Right renal cortex interstitium (tissue), 3 donors: Measurements from ENCODE around the gene KCNQ4. TPM values are rescaled to one million over a fixed set of nuclear protein-coding genes. Genes with fewer than 3 reads are reported as not detected.

ENCODE experiments used
- DNase-seq, 3 donors: peaks; one replicate each; pipeline ENCODE4 v3.0.0-alpha.2; 2013; ENCODE audit warnings: low read depth in 3 of 3, low spot score in 2 of 3
- polyA plus RNA-seq, 3 donors: library from polyadenylated mRNA; unstranded; fragments of 120-200 nt; gene quantifications; one replicate each; pipeline ENCODE4 v1.2.1, GENCODE V29; 2013; ENCODE audit not compliant: insufficient read length in 3 of 3

KCNQ4 gene
- polyA plus RNA-seq, 3 donors = 1.2 to 1.7 (median 1.3) TPM

DNA sequence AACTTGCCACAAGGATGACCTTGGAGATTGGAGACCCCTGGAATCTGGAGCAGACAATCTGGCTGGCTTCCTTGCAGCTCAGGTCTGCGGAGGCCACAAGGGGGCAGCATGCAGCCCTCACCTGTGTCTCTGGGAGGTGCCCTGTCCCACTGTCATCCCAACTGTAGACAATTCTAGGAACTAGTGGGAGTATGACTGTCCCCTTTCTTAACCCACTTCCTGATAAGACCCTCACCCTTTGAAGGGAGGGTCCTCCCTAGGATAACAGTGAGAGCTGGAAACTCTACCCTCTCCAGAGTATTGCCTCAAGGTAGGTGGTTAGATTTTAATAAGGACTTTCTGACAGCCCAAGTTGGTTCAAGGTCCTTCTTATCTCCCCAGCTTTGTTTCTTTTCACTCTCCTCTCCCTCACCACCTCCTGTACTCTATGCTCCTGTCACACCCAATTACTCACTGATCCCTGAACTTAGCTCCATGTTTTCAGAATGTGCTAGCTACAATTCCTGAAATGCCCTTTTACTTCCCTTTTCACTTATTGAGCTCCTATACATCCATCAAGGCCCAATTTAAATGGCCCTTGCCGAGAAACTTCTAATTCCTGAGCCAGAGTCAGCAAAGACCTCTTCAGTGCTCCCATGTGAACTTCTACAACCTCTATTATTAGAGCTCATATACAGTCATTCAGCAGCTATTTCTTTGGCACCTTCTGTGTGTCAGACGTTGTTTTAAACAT lies 9.2 kb upstream of the KCNQ4 start:
- no peak for DNase-seq

DNA sequence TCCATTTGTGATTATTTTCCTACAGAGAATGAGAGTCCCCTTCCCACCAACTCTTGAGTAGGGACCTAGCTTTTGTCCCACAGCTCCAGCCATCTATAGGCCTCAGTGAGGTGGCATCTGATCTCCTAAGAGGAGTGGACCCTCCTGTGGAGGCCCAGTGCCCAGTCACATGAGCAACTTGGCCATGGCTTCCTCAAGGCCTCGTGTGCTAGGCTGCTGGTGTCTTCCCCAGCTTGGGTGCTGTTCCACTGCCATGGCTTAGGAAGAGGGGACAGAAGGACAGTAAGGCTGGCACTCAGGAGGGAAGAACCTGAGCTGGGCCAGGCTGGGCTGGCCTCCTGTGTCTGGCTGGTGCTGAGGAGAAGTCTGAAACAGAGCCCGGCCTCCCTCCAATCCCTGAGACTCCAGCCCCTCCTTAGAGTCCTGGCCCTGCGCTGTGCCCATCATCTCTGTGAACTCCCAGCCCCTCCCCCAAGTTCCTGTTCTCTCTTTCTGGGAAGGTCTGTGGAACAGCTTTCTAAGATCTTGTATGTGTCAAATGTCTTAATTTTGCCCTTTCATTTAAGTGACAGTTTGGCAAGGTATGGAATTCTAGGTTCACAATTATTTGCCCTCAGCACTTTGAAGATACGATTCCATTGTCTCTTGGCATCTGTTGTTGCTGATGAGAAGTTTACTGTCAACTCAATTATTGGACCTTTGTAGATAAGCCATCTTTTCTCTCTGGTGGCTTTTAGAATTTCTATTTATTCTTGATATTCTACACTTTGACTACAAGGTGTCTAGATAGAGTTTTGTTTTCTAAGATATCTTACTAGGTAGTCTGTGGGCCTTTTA lies 7.1 kb upstream of the KCNQ4 start:
- DNase-seq = no peak

DNA sequence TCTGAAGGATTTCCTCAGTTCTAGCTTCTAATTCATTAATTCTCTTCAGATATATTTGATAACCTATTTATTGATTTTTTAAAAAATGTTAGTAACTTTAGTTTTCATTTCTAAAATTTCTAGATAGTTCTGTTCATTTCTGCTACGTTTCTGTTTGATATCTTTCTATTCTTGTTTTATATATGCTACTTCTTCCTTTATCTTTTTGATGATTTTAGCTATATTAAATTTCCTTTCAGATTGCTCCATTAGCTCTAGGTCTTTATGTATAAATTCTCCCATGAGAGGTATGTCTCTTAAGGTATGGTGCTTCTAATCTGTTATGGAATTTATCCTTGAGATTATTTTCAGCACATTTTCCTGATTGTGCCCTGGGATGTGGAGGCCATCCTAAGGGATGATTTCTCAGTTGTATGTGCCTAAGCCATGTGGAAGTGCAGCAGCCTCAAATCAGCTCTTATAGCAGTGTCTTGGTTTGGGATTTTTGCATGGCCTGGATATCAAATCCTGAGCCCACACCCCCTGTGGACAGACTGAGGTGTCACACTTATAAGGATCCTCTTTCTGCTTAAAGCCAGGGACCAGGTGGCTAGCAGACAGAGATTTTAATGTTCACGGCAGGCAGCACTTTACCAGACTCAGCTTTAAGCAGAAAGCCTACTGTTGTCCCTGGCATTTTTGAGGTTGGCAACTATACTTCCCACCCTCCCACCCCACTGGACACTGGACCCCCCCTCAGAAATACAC lies 6.2 kb upstream of the KCNQ4 start:
- DNase-seq = no peak

DNA sequence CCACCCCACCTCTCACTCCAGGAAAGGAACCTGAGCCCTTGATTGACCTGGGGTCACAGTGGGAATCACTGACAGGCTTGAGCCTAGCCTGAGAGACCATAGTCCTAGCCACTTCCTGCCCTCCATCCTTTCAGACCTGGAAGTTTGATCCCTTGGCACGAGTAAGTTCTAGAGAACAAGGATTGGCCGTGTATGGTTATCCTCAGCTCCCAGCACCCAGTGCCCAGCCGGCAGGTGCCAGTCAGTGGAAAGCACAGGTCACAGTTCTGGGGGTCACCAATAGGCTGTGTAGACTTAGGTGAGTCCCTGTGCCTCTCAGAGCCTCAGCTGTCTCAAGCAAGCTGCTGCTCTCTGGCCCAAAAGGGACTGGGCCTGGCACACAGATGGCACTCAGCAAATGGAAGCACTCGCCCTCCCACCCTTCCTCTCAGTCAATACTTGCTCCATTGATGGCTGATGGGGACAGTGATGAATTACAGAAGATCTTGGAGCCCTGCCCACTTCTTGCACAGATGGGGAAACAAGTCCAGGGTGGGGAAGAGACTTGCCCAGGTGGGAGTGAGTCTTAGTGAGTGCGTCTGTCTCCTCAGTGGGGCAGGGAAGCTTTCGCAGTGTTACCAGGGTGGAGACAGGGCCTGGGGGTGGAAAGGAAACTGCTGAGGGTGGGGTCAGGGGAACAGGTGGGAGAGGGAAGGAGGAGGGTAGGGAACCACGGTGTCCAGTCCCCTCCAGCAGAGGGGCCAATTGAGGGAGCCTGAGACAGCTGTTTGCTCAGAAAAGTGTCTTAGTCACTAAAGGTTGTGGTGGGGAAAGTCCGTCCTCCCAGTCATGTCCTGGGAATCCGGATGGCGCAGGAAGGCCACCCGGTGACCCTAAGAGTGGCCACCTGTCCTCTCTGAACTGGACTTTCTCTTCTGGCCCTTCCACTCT lies 2.6 kb upstream of the KCNQ4 start:
- DNase-seq = no peak

DNA sequence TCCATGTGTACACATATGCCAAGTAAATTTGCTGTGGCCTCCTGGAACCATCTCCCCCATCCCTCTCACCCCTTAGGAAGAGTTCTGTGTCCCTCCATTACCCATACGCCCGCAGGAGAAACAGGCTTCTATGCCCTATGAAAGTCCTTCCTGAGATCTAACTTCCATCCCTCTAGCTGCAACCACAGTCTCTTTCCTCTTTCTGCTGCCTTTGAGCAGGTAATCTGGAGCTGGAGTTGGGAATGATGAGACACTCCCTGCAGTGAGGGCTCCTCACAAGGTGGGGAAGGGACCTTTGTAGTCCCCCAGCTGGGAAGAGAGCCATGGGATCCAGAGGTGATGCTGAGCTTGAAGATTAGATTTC lies 2.0 kb upstream of the KCNQ4 start:
- no peak for DNase-seq

DNA sequence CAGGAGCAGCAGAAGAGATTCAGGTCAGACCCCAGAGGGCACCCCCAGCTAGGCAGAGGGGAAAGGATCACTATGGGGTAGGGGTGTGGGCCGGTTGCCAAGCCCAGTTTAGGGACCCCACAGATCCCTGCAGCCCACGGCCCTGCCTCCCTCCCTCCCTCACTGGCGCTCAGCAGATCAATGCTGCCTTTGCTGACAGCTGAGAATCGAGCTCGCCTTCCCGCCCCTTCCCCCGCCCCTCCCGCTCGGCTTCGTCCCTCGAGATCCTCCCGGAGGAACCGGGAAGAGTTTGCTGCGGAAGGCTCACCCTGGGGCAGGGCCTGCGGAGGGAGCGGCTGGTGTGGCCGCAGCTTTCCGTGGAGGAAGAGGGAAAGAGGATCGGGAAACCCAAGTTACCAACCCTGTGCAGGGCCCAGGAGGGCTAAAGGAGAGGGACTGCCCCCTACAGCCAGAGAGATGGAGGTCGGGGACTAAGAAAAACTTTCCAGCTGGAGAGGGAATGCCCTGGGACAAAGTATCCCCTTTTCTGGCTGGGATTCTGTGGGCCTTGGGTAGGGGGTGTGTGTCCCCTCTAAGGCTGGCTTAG lies 1.1 kb upstream of the KCNQ4 start:
- DNase-seq = no peak

DNA sequence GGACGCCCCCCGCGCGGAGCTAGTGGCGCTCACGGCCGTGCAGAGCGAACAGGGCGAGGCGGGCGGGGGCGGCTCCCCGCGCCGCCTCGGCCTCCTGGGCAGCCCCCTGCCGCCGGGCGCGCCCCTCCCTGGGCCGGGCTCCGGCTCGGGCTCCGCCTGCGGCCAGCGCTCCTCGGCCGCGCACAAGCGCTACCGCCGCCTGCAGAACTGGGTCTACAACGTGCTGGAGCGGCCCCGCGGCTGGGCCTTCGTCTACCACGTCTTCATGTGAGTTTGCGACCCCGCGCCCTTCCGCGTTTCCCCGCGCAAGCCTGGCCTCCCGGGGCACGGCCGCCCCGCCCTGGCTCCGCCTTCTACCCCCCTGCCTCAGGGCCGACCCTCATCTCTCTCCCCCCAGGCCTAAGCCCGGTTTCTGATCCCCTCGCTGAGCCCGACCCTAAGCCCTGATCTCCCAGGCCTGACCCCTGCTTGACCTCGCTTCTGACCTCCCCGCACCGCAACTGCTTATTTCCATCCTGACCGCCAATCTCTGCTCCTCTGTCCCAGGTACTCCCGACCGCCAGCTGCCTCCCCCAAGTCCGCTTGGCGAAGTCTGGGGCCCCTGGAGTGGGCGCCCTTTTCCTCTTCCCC lies 669 bp downstream of the KCNQ4 start:
- no peak for DNase-seq

DNA sequence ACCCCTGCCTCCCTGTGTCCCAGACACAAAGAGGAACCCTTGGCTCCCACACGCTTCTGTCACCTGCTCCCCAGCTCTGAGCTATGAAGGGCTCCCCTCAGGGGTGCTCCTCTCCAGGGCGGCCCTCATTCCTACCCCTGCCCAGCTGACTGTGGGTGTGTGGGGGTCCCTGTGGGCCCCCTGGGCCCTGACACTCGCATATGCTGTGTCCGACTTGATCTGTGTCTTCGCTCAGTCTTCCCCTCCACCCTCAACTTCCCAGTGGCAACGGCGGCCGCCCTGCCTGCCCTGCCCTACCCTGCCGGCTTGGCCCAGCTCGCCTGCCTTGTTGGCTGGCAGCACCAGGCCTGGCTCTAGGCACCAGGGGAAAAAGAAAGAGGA lies 1.2 kb downstream of the KCNQ4 start:
- no peak for DNase-seq

DNA sequence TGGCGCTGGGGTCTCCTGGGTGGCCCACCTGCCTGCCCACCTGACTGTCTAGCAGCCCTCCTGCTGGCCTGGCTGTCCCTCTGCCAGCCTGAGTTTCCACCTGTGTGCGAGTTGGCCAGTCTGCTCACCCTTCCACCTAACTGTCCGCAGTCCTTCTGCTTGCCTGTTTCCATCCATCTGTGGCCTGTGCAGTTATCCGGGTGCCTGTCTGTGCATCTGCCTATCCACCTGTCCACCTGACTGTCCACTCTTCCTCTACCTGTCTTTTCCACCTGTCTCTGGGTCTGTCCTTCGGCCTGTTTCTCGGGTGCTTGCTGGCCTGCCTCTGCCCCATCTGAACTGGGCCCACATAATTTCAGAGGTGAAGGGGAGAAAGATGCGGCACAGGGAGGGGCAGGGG lies 1.9 kb downstream of the KCNQ4 start:
- DNase-seq = no peak

DNA sequence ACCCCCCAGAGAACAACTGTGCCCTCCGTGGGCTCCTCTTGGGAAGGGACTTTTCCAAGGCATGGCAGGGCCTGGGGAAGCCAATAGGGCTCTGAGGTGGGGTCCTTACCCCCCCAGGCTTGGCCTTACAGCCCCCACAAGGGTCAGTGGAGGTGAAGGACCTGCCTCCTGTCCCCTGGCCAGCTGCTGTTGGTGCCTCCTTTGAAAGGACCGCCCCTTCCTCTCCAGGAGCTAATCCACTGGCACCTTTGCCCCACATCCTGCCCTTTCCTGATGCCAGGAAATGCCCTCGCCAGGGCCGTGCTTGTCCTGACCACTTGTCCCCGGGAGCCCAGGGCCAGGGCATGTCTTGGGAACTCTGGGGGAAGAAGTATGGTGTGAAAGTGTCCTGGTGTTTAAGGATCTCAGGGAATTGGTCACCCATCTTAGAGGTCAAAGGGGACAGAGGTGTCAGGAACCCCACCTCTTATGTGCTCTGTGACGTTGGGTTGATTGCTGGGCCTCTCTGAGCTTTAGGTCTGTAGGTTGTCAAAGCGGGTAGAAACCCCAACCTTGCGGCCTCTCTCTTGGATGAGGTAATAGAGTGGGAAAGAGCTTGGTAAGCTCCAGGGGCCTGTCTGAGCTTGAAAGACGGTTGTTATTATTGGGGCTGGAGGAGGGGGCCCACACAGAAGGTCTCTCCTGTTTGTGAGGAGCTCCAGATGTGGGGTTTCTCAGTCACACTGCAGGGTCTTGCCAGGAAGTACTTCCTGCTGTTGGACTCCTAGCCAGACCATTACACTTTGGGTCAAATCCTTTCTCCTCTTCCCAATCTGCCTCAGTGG lies 2.8 kb downstream of the KCNQ4 start:
- DNase-seq = no peak

DNA sequence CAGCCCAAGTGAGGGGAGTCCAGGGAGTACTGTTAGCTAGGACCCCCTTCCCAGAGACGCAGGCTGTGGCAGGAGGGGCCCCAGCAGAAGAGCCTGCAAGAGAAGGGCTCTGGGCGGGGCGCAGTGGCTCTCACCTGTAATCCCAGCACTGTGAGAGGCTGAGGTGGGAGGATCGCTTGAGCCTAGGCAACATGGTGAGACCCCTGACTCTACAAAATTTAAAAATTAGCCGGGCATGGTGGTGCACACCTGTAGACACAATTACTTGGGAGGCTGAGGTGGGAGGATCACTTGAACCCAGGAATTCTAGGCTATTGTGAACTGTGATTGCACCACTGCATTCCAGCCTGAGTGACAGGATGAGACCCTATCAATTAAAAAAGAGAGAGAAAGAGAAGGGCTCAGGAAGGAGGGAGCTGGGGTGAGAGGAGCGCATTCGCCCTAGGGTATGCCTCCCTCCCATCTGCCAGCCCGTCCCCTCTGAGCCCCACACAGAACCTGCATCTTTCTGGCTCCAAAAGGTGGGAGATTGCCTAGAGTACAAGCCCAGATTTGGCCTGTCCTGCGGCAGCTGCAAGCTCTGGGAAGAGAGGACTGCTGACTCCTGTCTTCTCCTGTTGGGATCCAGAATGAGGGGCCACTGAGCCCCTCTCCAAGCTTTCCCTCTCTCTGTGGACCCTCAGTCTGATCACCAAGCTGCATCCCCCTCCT lies 3.6 kb downstream of the KCNQ4 start:
- no peak for DNase-seq

DNA sequence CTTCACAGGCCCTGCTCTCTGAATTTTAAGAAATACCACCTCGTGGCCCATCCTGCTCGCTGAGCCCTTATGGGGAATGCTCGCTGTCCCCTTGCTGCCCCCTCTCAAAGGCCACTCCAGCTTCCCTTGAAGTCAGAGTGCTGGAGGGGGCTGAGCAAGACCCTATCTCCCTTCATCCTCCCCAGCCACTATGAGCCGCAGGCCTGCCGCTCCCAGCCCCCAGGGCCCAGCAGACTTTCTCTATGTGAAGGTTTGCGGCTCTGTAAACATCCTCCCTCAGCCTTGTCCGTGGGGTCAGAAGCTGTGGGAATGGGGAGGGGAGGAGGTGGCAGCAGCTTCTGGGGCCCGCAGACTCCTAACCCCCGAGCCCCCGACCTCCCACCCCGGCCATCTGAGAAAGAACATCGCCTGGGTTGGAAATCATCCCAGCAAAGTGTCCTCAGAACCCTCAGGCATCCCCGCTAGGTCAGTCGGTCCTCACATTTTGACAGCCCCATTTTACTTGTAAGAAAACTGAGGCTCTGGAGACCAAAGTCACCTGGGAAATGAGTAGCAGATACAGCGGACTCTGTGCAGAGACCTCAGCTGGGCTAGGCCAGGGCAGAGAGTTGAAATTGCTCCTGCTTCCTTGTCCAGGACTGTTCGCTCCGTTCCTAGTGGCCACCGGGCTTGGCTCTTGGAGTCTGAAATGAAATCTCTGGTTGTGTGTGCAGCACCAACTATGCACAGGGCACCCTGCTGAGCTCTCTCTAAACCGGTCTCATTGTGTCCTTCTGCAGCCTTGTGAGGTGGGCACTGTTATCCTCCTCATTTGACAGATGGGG lies 4.4 kb downstream of the KCNQ4 start:
- no peak for DNase-seq

DNA sequence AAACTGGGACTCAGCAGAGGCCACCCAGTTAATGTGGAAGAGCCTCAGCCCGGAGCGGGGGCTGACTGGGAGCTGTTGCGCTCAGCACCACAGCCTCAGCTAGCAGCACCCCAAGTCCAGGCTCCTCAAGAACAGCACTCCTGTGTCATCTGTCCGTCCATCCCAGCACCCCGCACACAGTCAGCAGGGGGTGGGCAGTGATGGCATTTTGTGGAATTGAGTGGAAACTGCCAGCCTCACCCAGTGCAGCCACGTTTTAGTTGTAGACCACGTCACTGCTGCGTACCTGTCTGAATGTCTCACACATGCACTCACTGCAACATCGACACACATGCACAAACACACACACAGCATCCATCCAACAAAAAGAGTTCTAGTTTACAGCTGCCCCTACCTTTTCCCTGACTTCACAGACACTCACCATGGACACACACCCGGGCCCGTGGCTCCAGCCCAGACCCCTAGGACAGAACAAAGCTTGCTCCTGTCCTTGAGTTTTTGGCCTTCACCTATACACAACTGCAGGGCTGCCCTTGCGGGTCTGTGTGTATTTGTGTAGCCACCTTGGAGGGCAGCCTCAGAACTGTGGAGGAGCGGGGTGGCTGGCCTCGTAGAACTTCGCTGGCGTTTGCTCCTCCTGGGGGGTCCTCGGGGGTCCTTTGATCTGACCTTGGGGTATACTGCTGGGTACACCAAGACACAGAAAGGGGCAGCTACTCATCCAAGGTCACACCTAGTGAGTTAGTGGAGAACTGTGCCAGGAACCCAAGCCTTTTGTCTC lies 5.2 kb downstream of the KCNQ4 start:
- DNase-seq = no peak

DNA sequence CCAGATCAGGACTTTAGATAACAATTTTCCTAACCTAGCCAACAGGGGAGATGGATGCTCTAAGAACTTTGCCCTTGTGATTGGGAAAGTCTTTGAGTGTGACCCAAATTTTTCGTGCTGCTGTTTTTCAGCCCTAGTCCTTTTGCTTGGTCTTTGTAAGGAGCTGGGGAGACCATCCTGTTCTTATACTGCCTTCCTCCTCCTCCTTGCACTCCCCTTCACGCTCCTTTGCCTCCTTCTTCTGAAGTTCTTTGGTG lies 5.7 kb downstream of the KCNQ4 start:
- DNase-seq = no peak

DNA sequence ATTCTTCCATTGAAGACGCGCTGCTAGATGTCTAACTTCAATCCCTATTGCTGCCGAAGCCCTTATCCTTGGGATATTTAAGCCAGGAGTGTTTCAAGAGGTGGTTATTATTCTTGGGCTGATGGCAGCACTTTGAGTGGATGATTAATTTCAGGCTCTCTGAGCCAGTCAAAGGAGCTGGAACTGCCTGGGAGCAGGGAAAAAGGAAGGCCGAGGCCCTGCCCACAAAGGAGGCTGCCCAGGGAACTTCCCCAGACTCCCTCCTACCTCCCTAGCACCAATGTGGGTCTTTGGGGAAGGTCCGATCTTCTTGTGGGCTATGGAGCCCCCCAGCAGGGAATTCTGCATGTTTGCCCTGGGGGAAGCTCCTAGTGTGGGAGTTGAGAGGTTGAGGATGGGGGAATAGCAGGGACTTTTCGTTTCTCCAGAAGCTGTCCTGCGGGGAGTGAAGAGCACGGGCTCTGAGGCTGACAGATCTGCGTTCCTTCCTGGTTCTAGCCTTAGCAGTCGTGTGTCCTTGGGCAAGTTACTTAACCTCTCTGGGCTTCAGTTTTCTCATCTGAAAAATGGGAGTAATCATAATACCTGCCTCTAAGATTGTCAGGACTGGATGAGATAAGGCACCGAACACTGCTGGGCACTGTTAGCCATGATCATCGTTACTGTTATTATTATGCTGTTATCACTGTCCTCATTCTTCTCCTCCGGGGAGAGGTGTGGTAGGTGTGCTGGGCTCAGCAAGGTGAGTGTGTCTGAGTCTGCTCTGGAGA lies 6.3 kb downstream of the KCNQ4 start:
- DNase-seq = no peak

DNA sequence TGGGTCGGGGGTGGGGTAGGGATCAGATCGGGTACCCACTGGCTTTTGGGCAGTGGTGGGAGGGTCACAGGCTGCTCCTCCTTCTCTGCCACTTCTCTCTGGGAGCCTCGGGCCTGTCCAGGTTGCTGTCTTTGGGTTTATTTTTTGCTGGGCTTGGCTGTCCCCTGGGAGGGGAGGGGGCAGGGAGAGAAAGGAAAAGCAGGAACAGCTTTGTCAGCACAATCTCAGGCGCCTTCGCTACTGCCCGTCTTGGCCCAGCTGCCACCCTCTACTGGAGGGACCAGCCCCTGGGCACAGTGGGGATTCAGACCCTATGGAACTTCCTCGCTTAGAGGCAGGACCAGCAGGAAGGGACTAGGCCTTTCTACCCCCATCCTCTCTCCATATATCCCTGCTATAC lies 8.4 kb downstream of the KCNQ4 start:
- no peak for DNase-seq
